ENCODE results near the gene NUTM2F.
"Not testable (repeated sequence)": the region's sequence is repeated elsewhere in the genome, so short reads cannot be mapped to it uniquely, and the experiment has no call there.

The NUTM2F gene

GRCh38 chr9:94315034-94315984, 13.1 kb downstream of the NUTM2F start:
- DNase-seq, result not testable (repeated sequence)

- DNase-seq, result no peak
Observed at GRCh38 chr9:94303321-94303720, 25.1 kb downstream of the NUTM2F start.

- DNase-seq, result no peak
Observed at GRCh38 chr9:94302426-94302825, 26.0 kb downstream of the NUTM2F start.

- no peak for DNase-seq
Observed at GRCh38 chr9:94301583-94301982, 26.9 kb downstream of the NUTM2F start.

- DNase-seq, result no peak
Observed at GRCh38 chr9:94300470-94301301, 27.8 kb downstream of the NUTM2F start.

- DNase-seq, result no peak
Observed at GRCh38 chr9:94298949-94299599, 29.4 kb downstream of the NUTM2F start.

- DNase-seq, result no peak
Observed at GRCh38 chr9:94289691-94290090, 38.8 kb downstream of the NUTM2F start.

- DNase-seq, result no peak
Observed at GRCh38 chr9:94287877-94288513, 40.4 kb downstream of the NUTM2F start.

GRCh38 chr9:94286116-94286515, 42.3 kb downstream of the NUTM2F start:
- no peak for DNase-seq

GRCh38 chr9:94281101-94281500, 47.3 kb downstream of the NUTM2F start:
- DNase-seq, result no peak

GRCh38 chr9:94280409-94280989, 47.9 kb downstream of the NUTM2F start:
- no peak for DNase-seq

- DNase-seq, result no peak
Observed at GRCh38 chr9:94277885-94278536, 50.4 kb downstream of the NUTM2F start.

GRCh38 chr9:94277029-94277428, 51.4 kb downstream of the NUTM2F start:
- not testable (repeated sequence) for DNase-seq

- DNase-seq, result no peak
Observed at GRCh38 chr9:94270009-94270408, 58.4 kb downstream of the NUTM2F start.

- no peak for DNase-seq
Observed at GRCh38 chr9:94269264-94269663, 59.2 kb downstream of the NUTM2F start.
